ENCODE measurements around the gene FBXO44. TPM values are rescaled to one million over a fixed set of nuclear protein-coding genes. Genes with fewer than 3 reads are reported as not detected.
"Not testable (repeated sequence)": the region's sequence is repeated elsewhere in the genome, so short reads cannot be mapped to it uniquely, and the experiment has no call there.

Gene FBXO44
- total RNA-seq, 1 experiment from 2014 or later: 24.5 TPM

DNA sequence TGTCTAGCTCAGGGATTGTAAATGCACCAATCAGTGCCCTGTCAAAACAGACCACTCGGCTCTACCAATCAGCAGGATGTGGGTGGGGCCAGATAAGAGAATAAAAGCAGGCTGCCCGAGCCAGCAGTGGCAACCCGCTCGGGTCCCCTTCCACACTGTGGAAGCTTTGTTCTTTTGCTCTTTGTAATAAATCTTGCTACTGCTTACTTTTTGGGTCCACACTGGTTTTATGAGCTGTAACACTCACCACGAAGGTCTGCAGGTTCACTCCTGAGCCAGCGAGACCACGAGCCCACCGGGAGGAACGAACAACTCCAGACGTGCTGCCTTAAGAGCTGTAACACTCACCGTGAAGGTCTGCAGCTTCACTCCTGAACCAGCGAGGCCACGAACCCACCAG, 45.3 kb upstream of the FBXO44 start:
- not testable (repeated sequence) for H2BK20ac ChIP-seq (ENCODE audit: low read depth, low read length, poor library complexity, severe bottlenecking); H2BK120ac ChIP-seq (ENCODE audit: low read depth, low read length, poor library complexity, severe bottlenecking); H4K8ac ChIP-seq (replicated peaks; ENCODE audit: insufficient read length, low read depth, low read length); H2AK5ac ChIP-seq (ENCODE audit: insufficient read length, low read length); H3K18ac ChIP-seq (ENCODE audit: insufficient read length, low read depth, low read length); H3K23me2 ChIP-seq (ENCODE audit: insufficient read length, low read depth, low read length, poor library complexity, severe bottlenecking); H2BK12ac ChIP-seq (ENCODE audit: insufficient read length, low read depth, low read length); H3T11ph ChIP-seq (ENCODE audit: low read length); H3K23ac ChIP-seq (ENCODE audit: insufficient read length, low read depth, low read length); H4K5ac ChIP-seq (ENCODE audit: insufficient read length, low read depth, low read length); H3K9ac ChIP-seq (ENCODE audit: extremely low read depth, insufficient read length, low read length); H2AFZ ChIP-seq (ENCODE audit: low read length); H3K4me1 Mint-ChIP-seq; H4K20me1 ChIP-seq (ENCODE audit: control insufficient read depth, insufficient read depth, insufficient read length); H3K79me2 ChIP-seq (ENCODE audit: insufficient read depth, low read length); H2BK5ac ChIP-seq (ENCODE audit: insufficient read length, low read length); H3K4me2 ChIP-seq (ENCODE audit: insufficient read depth, insufficient read length, low read length); H3K9me3 Mint-ChIP-seq; H3K56ac ChIP-seq (ENCODE audit: insufficient read length, low read depth, low read length); H3K27ac ChIP-seq (ENCODE audit: insufficient read length, low read depth, low read length); H3K36me3 Mint-ChIP-seq (ENCODE audit: insufficient read depth in 1 of 3, low read depth in 3 of 3); H3K27me3 Mint-ChIP-seq (ENCODE audit: low read depth); H3K4ac ChIP-seq (ENCODE audit: low read depth, low read length); H3K9me3 ChIP-seq (ENCODE audit: control insufficient read depth, low read depth, low read length); H3K4me3 Mint-ChIP-seq; H4K91ac ChIP-seq (ENCODE audit: insufficient read length, low read depth, low read length); H3K4me1 ChIP-seq (ENCODE audit: insufficient read depth, low read length); H3K14ac ChIP-seq (ENCODE audit: insufficient read depth, low read length); H2BK15ac ChIP-seq (ENCODE audit: low read depth, low read length); H3K79me1 ChIP-seq (ENCODE audit: insufficient read depth, low read depth, low read length, poor library complexity, severe bottlenecking); H3K27me3 ChIP-seq (ENCODE audit: insufficient read depth, low read length); DNase-seq
- WGBS (ENCODE audit: extremely low coverage, insufficient read length, low lambda C conversion rate): no CpG with 5 or more reads among the region's 13 CpGs
- H3K27ac Mint-ChIP-seq: 0 out of 7 replicates have a peak overlapping the region, but pooled peaks of 1 of the 3 experiments have one; percentile 48

All from H9 (cell line).